Pancreas (tissue), 10 donors: ENCODE data around the gene TMEM86A. TPM values are rescaled to one million over a fixed set of nuclear protein-coding genes. Genes with fewer than 3 reads are reported as not detected.
A peak's percentile ranks its signal among the peaks of the same experiment; 100 is the strongest.

Experiments used
- ATAC-seq, 4 donors: fragments of 200-7000 bp; cut with Tn5 transposase; one replicate each; pipeline versions ENCODE4 v1.8.0 to v1.9.1; 2020; ENCODE audit warnings: mild to moderate bottlenecking in 4 of 4, moderate library complexity in 4 of 4
- DNase-seq, 6 donors: peaks; one replicate each; pipeline ENCODE4 v3.0.0-alpha.2; 2020
- FAIRE-seq: peaks from 2 replicates; lab custom pipeline; 2012; peaks lifted over from hg19 to GRCh38; lab: Jason Lieb, UNC
- H3K27ac ChIP-seq, 4 donors: fragments of 200-600 bp; sonication (generic); 1 replicate in 3 of 4; 2 replicates in 1 of 4; pipeline versions ENCODE4 v1.5.0 to v1.8.0; 2020
- H3K27me3 ChIP-seq, 4 donors: fragments of 200-600 bp; one replicate each; pipeline ENCODE4 v1.8.0; 2021
- H3K36me3 ChIP-seq, 3 donors: fragments of 200-600 bp; sonication (generic) in 1 of 3; one replicate each; pipeline versions ENCODE4 v1.5.0 to v1.8.0; 2020 to 2021
- H3K4me1 ChIP-seq, 3 donors: fragments of 200-600 bp; one replicate each; pipeline ENCODE4 v1.8.0; 2021
- H3K4me3 ChIP-seq, 4 donors: fragments of 200-600 bp; sonication (generic) in 2 of 4; one replicate each; pipeline versions ENCODE4 v1.5.0 to v1.8.0; 2020 to 2021
- H3K9me3 ChIP-seq, 4 donors: fragments of 200-600 bp; one replicate each; pipeline ENCODE4 v1.8.0; 2021
- WGBS, 2 donors: extraction: QIAGEN DNeasy Blood & Tissue Kit; methylation state at CpG; one replicate each; pipeline ENCODE4 v1.1.7; 2013; 5-methylcytosine and 5-hydroxymethylcytosine counted together
- intact Hi-C, 3 donors: fragments of 100-400 bp; cut with DNase I; formaldehyde crosslinking; loops; one replicate each; pipeline versions ENCODE4 v1.11.1 to v1.14.2; 2022
- polyA plus RNA-seq, 2 donors: library from polyadenylated mRNA; stranded (reverse); fragments of 200-250 nt; gene quantifications; one replicate each; pipeline ENCODE4 v1.2.3, GENCODE V29; 2013
- total RNA-seq, 6 donors: library from RNA; stranded (reverse); fragmentation: NEBNext Ultra II Directional in 4 of 6; extraction: Animal tissue kit (Norgen Biotek cat#: 25700) in 4 of 6; gene quantifications; one replicate each; pipeline versions ENCODE4 v1.2.1 to v1.2.4, GENCODE V29; 2021 to 2023
- TF ChIP-seq, protein P1 (sequence below), 4 donors: fragments of 200-600 bp; sonication (generic) in 3 of 4; IDR thresholded peaks; one replicate each; pipeline versions ENCODE4 v1.5.0 to v1.8.0; 2021; ENCODE audit warnings: antibody characterized with exemption in 4 of 4
- donor health status: healthy with polysubstance abuse.
- donor health status: DM: no; HTN: no; CAD: no; lungs with moderate emphysema.
- donor health status: DM: no; HTN: no; CAD: no.
- donor health status: control.
- donor health status: control.
- donor health status: Bipolar disorder and iron deficiency.
- donor health status: DM: yes; HTN: yes; CAD: no.
- donor health status: DM: no; HTN: no; CAD: no.
- donor health status: DM: no; HTN: no; CAD: no.
- donor health status: DM: yes; HTN: yes; CAD: no.

The TMEM86A gene
- total and polyA plus RNA-seq, 8 donors: 1.4 to 9.3 (median 2.7) TPM

DNA sequence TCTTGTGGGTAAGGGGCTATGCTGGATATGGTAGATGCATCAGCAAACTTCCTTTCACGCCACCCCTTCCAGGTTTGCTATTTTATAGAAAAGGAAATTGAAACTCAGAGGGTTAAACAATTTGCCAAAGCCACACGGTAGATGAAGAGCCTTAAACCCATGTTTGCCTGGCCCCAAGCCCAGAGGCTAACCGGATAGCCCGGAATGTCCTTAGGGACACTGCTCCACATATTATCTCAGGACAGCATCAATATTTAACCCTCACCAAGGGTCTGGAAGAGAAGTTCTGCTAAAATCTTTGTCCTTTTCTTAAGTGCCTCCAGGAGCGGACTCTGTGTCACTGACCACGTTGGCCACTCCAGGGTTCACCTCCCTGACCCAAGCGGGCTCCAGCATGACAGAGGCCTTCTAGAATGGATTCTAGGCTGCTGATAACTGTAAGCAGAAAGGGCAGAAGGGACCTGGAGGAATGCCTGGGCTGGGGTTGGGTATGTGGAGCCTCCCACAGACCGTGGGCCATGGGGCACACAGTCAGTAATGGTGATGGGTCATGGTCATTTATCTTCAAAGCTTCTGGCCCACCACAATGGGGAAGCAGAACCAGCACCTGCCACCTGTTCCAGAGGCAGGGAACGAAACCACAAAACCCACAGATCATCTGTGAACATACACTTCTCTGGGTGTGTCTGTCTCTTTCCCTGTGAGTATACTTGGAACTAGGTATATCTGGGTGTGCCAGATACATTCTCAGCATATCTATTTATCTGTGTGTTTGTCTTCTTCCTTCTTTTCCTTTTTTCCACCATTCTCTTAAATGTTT lies 5.4 kb upstream of the TMEM86A start:
- FAIRE-seq: no peak
- Histone ChIP-seq H3K4me1 (no peaks in the 10 kb centered on the region), H3K27ac (no peak overlapping the region), H3K36me3 (no peaks in the 10 kb centered on the region), H3K9me3 (no peaks in the 10 kb centered on the region), H3K4me3 (no peak overlapping the region), H3K27me3 (no peaks in the 10 kb centered on the region)
- ATAC-seq: no peak
- intact Hi-C loops: no loop called here
- 60 to 67% methylated on average over 9 of the region's 9 CpGs for WGBS, 2 donors
- DNase-seq: no peak
- TF ChIP-seq, protein P1, sequence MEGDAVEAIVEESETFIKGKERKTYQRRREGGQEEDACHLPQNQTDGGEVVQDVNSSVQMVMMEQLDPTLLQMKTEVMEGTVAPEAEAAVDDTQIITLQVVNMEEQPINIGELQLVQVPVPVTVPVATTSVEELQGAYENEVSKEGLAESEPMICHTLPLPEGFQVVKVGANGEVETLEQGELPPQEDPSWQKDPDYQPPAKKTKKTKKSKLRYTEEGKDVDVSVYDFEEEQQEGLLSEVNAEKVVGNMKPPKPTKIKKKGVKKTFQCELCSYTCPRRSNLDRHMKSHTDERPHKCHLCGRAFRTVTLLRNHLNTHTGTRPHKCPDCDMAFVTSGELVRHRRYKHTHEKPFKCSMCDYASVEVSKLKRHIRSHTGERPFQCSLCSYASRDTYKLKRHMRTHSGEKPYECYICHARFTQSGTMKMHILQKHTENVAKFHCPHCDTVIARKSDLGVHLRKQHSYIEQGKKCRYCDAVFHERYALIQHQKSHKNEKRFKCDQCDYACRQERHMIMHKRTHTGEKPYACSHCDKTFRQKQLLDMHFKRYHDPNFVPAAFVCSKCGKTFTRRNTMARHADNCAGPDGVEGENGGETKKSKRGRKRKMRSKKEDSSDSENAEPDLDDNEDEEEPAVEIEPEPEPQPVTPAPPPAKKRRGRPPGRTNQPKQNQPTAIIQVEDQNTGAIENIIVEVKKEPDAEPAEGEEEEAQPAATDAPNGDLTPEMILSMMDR (IDR thresholded peaks at IDR 0.05): no peak

DNA sequence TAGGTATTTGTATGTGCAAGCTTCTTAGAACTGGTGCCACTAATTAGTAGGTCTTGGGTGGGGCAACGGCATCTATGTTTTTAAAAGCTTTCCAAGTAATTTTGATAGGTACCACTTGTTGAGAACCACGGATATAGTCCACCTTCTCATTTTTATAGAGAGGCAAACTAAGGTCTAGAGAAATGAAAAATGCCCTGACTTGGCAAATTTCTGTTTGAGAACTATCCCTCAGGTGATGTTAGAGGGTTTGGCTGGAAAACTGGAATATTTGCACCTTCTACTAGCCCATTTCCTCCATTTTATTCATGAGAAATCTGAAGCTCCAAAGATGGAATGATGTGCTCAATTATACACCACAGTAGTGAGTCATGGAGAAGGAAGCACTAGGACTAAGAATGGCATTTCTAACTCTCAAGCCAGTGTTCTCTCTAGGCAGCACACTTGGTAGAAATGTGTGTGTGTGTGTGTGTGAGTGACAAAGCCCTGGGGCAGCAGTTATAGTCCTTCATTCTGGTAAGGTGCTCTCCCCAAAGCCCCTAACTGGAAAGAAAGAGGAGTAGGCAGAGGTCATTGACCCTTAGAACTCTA lies 1.8 kb upstream of the TMEM86A start:
- Histone ChIP-seq H3K27me3 (no peaks in the 10 kb centered on the region), H3K4me1 (peaks cover 0 to 6% (median 0%) of the 10 kb centered on the region in 3 donors), H3K9me3 (no peaks in the 10 kb centered on the region), H3K4me3 (no peak overlapping the region), H3K36me3 (no peaks in the 10 kb centered on the region), H3K27ac (no peak overlapping the region)
- WGBS, 2 donors: 78 to 88% methylated on average over 2 of the region's 2 CpGs
- FAIRE-seq (no peak), ATAC-seq (no peak), DNase-seq (no peak)
- TF ChIP-seq, protein P1 (IDR thresholded peaks at IDR 0.05): no peak
- intact Hi-C loops: no loop called here

DNA sequence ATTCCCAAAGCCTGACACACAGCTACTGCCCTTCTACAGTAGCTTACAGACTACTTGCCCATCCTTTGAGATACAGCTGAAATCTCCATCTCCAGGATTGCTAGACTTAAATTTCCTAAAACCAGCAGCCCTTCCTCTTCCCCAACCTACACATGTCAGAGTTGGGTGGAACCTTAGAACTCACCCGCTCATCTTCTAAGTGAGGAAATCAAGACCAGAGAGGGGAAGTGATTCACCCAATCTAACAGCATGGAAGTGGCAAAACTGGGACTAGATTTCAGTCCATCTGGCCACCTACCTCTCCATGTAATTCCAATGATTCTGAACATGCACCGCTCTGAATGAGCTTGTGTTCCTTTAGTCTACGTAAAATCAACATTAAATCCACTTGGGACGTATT lies 1.0 kb upstream of the TMEM86A start:
- FAIRE-seq: no peak
- Histone ChIP-seq H3K4me1 (peaks cover 0 to 6% (median 0%) of the 10 kb centered on the region in 3 donors), H3K27ac (peak overlapping the region in 1 of 4 donors; percentile 70), H3K9me3 (no peaks in the 10 kb centered on the region), H3K27me3 (no peaks in the 10 kb centered on the region), H3K4me3 (no peak overlapping the region), H3K36me3 (no peaks in the 10 kb centered on the region)
- no peak for DNase-seq
- TF ChIP-seq, protein P1 (IDR thresholded peaks at IDR 0.05): no peak
- WGBS, 2 donors: 91% methylated on average over 4 of the region's 4 CpGs
- intact Hi-C loops: no loop called here
- no peak for ATAC-seq

DNA sequence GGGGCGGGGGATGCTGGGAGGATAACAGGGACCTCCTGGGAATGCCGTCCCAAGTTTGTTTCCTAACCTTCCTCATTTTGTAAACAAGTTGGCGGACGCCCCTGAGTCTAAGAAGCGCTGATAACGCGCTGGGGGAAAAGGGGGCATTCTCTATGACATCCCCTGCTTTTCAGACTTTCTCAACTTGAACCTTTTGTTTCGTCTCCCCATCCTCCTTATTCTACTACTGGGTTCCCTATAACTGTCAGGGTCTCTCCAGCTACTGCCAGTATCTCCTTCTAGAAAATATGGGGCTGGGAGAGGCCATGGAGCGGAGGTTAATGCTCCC lies 654 bp downstream of the TMEM86A start:
- TF ChIP-seq, protein P1 (IDR thresholded peaks at IDR 0.05): no peak
- no peak for ATAC-seq
- H3K9me3 ChIP-seq: no peaks in the 10 kb centered on the region
- peak overlapping the region; percentile 62 to 80 (median 71) for H3K27ac ChIP-seq
- WGBS, 2 donors: 13% methylated on average over 9 of the region's 9 CpGs
- DNase-seq: no peak
- FAIRE-seq: no peak
- intact Hi-C loops: no loop called here
- peak overlapping the region; percentile 77 to 92 (median 84) for H3K4me3 ChIP-seq
- H3K36me3 ChIP-seq: no peaks in the 10 kb centered on the region
- peaks cover 0 to 6% (median 0%) of the 10 kb centered on the region in 3 donors for H3K4me1 ChIP-seq
- H3K27me3 ChIP-seq: no peaks in the 10 kb centered on the region

DNA sequence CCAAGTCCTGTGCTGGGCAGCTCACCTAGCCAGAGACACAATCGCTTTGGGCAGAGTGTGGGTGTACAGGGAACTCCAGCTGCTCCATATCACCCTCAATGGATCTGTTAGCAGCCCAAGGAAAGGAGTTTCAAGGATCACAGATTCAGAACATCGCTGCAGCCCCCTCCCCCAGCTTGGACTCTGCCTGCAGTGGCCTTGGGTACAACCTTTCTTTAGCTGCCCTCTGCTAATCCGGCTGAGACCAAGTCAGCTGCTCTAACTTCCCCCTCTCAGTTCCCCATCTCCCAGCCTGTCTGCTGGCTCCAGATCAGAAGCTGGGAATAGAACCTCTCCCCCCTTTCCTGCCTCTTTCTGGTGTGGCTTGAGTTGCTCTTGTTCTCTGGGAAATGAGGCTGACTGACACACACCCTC lies 1.3 kb downstream of the TMEM86A start:
- no peaks in the 10 kb centered on the region for H3K27me3 ChIP-seq
- ATAC-seq: peak in 2 of 4 donors; percentile 24 to 38
- 32 to 36% methylated on average over 3 of the region's 3 CpGs for WGBS, 2 donors
- peak overlapping the region in 1 of 4 donors; percentile 92 for H3K4me3 ChIP-seq
- H3K9me3 ChIP-seq: no peaks in the 10 kb centered on the region
- DNase-seq: peak in 1 of 6 donors; percentile 52
- no peak for FAIRE-seq
- H3K4me1 ChIP-seq: peaks cover 0 to 6% (median 0%) of the 10 kb centered on the region in 3 donors
- H3K27ac ChIP-seq: peak overlapping the region in 1 of 4 donors; percentile 80
- intact Hi-C loops: no loop called here
- no peaks in the 10 kb centered on the region for H3K36me3 ChIP-seq
- TF ChIP-seq, protein P1 (IDR thresholded peaks at IDR 0.05): no peak
